ENCODE data around the gene C2CD3.

- TF ChIP-seq CTCF (IDR thresholded peaks at IDR 0.05) (no peak), POLR2A (IDR thresholded peaks at IDR 0.05) (no peak), POLR2AphosphoS5 (IDR thresholded peaks at IDR 0.05; ENCODE audit: insufficient read depth in 1 of 2, low read depth in 1 of 2) (no peak)
Measured at GRCh38 chr11:74139151-74139918, 31.5 kb downstream of the C2CD3 start.
